HG03432 (cell line): ENCODE results near the gene SLC38A3.
"Not testable (repeated sequence)": the region's sequence is repeated elsewhere in the genome, so short reads cannot be mapped to it uniquely, and the experiment has no call there.

Experiments
- ATAC-seq: cut with Tn5 transposase; IDR thresholded peaks from one replicate; pipeline ENCODE4 v1.9.1; 2021; ENCODE audit warnings: mild to moderate bottlenecking, moderate library complexity; ENCODE audit not compliant: unreplicated experiment

SLC38A3 gene

GRCh38 chr3:50230104-50230793, 25.2 kb downstream of the SLC38A3 start:
- no peak for ATAC-seq

GRCh38 chr3:50230794-50231125, 25.7 kb downstream of the SLC38A3 start:
- no peak for ATAC-seq

GRCh38 chr3:50231581-50231980, 26.5 kb downstream of the SLC38A3 start:
- ATAC-seq, result no peak

GRCh38 chr3:50232303-50232702, 27.2 kb downstream of the SLC38A3 start:
- ATAC-seq, result no peak

GRCh38 chr3:50233176-50233575, 28.1 kb downstream of the SLC38A3 start:
- ATAC-seq, result no peak

GRCh38 chr3:50235716-50236483, 30.8 kb downstream of the SLC38A3 start, which contains the start of gene GNAI2:
TSS of gene GNAI2 (plus strand) at chr3:50236204. CDS start at chr3:50236336, 132 bp downstream.
- ATAC-seq, result peak; percentile 92

- no peak for ATAC-seq
These were observed 31.5 kb downstream of the SLC38A3 start for GRCh38 chr3:50236484-50237132.

- ATAC-seq, result no peak
These were observed 32.1 kb downstream of the SLC38A3 start for GRCh38 chr3:50237133-50237651.

GRCh38 chr3:50237754-50238548, 32.9 kb downstream of the SLC38A3 start:
- peak; percentile 35 for ATAC-seq

GRCh38 chr3:50238549-50239026, 33.5 kb downstream of the SLC38A3 start:
- ATAC-seq, result no peak

GRCh38 chr3:50239649-50240048, 34.6 kb downstream of the SLC38A3 start:
- no peak for ATAC-seq

GRCh38 chr3:50241163-50241562, 36.1 kb downstream of the SLC38A3 start:
- no peak for ATAC-seq

- no peak for ATAC-seq
These were observed 36.8 kb downstream of the SLC38A3 start for GRCh38 chr3:50241713-50242380.

- no peak for ATAC-seq
These were observed 37.3 kb downstream of the SLC38A3 start for GRCh38 chr3:50242381-50242770.

GRCh38 chr3:50242851-50243542, 37.9 kb downstream of the SLC38A3 start:
- ATAC-seq, result no peak

GRCh38 chr3:50243543-50243895, 38.4 kb downstream of the SLC38A3 start:
- ATAC-seq, result no peak

GRCh38 chr3:50244813-50245212, 39.7 kb downstream of the SLC38A3 start:
- not testable (repeated sequence) for ATAC-seq

GRCh38 chr3:50245251-50245745, 40.2 kb downstream of the SLC38A3 start:
- no peak for ATAC-seq

- ATAC-seq, result peak; percentile 71
These were observed 40.9 kb downstream of the SLC38A3 start for GRCh38 chr3:50245831-50246516.
